Effector memory CD8-positive, alpha-beta T cell (primary cell): ENCODE results near the gene SV2A.
"Not testable (repeated sequence)": the region's sequence is repeated elsewhere in the genome, so short reads cannot be mapped to it uniquely, and the experiment has no call there.

Source experiments
- ATAC-seq: fragments of 150-1000 bp; cut with Tn5 transposase; replicated peaks from 2 replicates; pipeline ENCODE4 v1.10.0; 2021; ENCODE audit warnings: mild to moderate bottlenecking, moderate library complexity
- DNase-seq, 3 experiments: peaks; one replicate each; pipeline ENCODE4 v3.0.0; 2021
- H3K27ac Mint-ChIP-seq, 2 donors: one replicate each; pipeline ENCODE4 v1.8.0; 2022; ENCODE audit warnings: mild to moderate bottlenecking in 2 of 2, mixed read lengths in 2 of 2, moderate library complexity in 2 of 2
- H3K27me3 Mint-ChIP-seq, 2 donors: one replicate each; pipeline ENCODE4 v1.8.0; 2022; ENCODE audit warnings: mixed read lengths in 2 of 2
- H3K36me3 Mint-ChIP-seq: one replicate; pipeline ENCODE4 v1.8.0; 2022; ENCODE audit warnings: mild to moderate bottlenecking, moderate library complexity, mixed read lengths; ENCODE audit not compliant: insufficient read depth
- H3K4me1 Mint-ChIP-seq, 2 donors: one replicate each; pipeline ENCODE4 v1.8.0; 2022; ENCODE audit warnings: low read depth in 2 of 2, mixed read lengths in 2 of 2
- H3K4me3 Mint-ChIP-seq, 2 donors: one replicate each; pipeline ENCODE4 v1.8.0; 2022; ENCODE audit warnings: mild to moderate bottlenecking in 2 of 2, mixed read lengths in 2 of 2, moderate library complexity in 2 of 2
- H3K9me3 Mint-ChIP-seq, 2 donors: one replicate each; pipeline ENCODE4 v1.8.0; 2022; ENCODE audit warnings: mixed read lengths in 2 of 2
- total RNA-seq, 9 experiments: gene quantifications; one replicate each; lab custom pipeline; 2026; lab: John Stamatoyannopoulos, UW

Gene SV2A
- 4.7 to 10.8 (median 8.7) reads per million in 9 experiments for total RNA-seq

- Mint-ChIP-seq H3K27ac (peak within 1 kb of the TSS; percentile 65 to 75), H3K4me3 (peak within 1 kb of the TSS; percentile 79 to 83), H3K9me3 (no peaks in the 10 kb centered on the region), H3K36me3 (peaks cover 7% of the 10 kb centered on the region), H3K4me1 (peaks cover 17% of the 10 kb centered on the region in 2 donors), H3K27me3 (peaks cover 0 to 19% of the 10 kb centered on the region in 2 donors)
- no peak for DNase-seq
- peak; percentile 75 for ATAC-seq
These were observed at the start of gene SV2A for GRCh38 chr1:149917571-149918144. Gene SV2A (minus strand): TSS chr1:149917844. CDS start chr1:149913840, 4,004 bp downstream.

- Mint-ChIP-seq H3K4me3 (no peak overlapping the region), H3K4me1 (peaks cover 4 to 10% of the 10 kb centered on the region in 2 donors), H3K27ac (no peak overlapping the region), H3K36me3 (peaks cover 35% of the 10 kb centered on the region), H3K27me3 (no peaks in the 10 kb centered on the region), H3K9me3 (no peaks in the 10 kb centered on the region)
- DNase-seq, result no peak
- ATAC-seq, result no peak
These were observed 49.4 kb upstream of the SV2A start for GRCh38 chr1:149967041-149967440.

GRCh38 chr1:149966405-149966804, 48.8 kb upstream of the SV2A start:
- H3K27me3 Mint-ChIP-seq, result no peaks in the 10 kb centered on the region
- H3K4me1 Mint-ChIP-seq, result peaks cover 4 to 12% of the 10 kb centered on the region in 2 donors
- DNase-seq (no peak), ATAC-seq (no peak)
- H3K4me3 Mint-ChIP-seq, result no peak overlapping the region
- H3K36me3 Mint-ChIP-seq, result peaks cover 33% of the 10 kb centered on the region
- H3K27ac Mint-ChIP-seq, result no peak overlapping the region
- no peaks in the 10 kb centered on the region for H3K9me3 Mint-ChIP-seq

- H3K4me1 Mint-ChIP-seq, result peaks cover 4 to 12% of the 10 kb centered on the region in 2 donors
- no peaks in the 10 kb centered on the region for H3K9me3 Mint-ChIP-seq
- H3K4me3 Mint-ChIP-seq, result no peak overlapping the region
- peak overlapping the region in 1 of 2 donors; percentile 9 for H3K27ac Mint-ChIP-seq
- H3K36me3 Mint-ChIP-seq, result peaks cover 28% of the 10 kb centered on the region
- ATAC-seq (no peak), DNase-seq (no peak)
- H3K27me3 Mint-ChIP-seq, result no peaks in the 10 kb centered on the region
These were observed 47.8 kb upstream of the SV2A start for GRCh38 chr1:149965440-149965839.

GRCh38 chr1:149963358-149963757, 45.7 kb upstream of the SV2A start:
- H3K4me1 Mint-ChIP-seq, result peaks cover 4 to 12% of the 10 kb centered on the region in 2 donors
- H3K27me3 Mint-ChIP-seq, result no peaks in the 10 kb centered on the region
- H3K4me3 Mint-ChIP-seq, result no peak overlapping the region
- peaks cover 28% of the 10 kb centered on the region for H3K36me3 Mint-ChIP-seq
- no peak for DNase-seq
- ATAC-seq, result no peak
- no peak overlapping the region for H3K27ac Mint-ChIP-seq
- no peaks in the 10 kb centered on the region for H3K9me3 Mint-ChIP-seq

GRCh38 chr1:149962736-149963135, 45.1 kb upstream of the SV2A start:
- peak overlapping the region in 1 of 2 donors; percentile 11 for H3K27ac Mint-ChIP-seq
- peaks cover 27% of the 10 kb centered on the region for H3K36me3 Mint-ChIP-seq
- no peaks in the 10 kb centered on the region for H3K9me3 Mint-ChIP-seq
- peaks cover 4 to 12% of the 10 kb centered on the region in 2 donors for H3K4me1 Mint-ChIP-seq
- ATAC-seq (no peak), DNase-seq (no peak)
- no peaks in the 10 kb centered on the region for H3K27me3 Mint-ChIP-seq
- no peak overlapping the region for H3K4me3 Mint-ChIP-seq

- Mint-ChIP-seq H3K27me3 (no peaks in the 10 kb centered on the region), H3K36me3 (peaks cover 27% of the 10 kb centered on the region), H3K27ac (peak overlapping the region in 1 of 2 donors; percentile 11)
These were observed 44.5 kb upstream of the SV2A start for GRCh38 chr1:149962039-149962647.

GRCh38 chr1:149957548-149957947, 39.9 kb upstream of the SV2A start:
- not testable (repeated sequence) for H3K36me3 Mint-ChIP-seq, H3K9me3 Mint-ChIP-seq, H3K27me3 Mint-ChIP-seq

More at GRCh38 chr1:149962039-149962647, 44.5 kb upstream of the SV2A start:
- DNase-seq (peak; percentile 33 to 44 (median 44)), ATAC-seq (peak; percentile 77)
- Mint-ChIP-seq H3K4me1 (peaks cover 4 to 12% of the 10 kb centered on the region in 2 donors), H3K9me3 (no peaks in the 10 kb centered on the region), H3K4me3 (no peak overlapping the region)

GRCh38 chr1:149949911-149950310, 32.3 kb upstream of the SV2A start:
- no peak for ATAC-seq
- Mint-ChIP-seq H3K27ac (peak overlapping the region in 1 of 2 donors; percentile 59), H3K4me3 (no peak overlapping the region), H3K4me1 (no peaks in the 10 kb centered on the region), H3K9me3 (no peaks in the 10 kb centered on the region), H3K36me3 (peaks cover 33% of the 10 kb centered on the region), H3K27me3 (no peaks in the 10 kb centered on the region)
- no peak for DNase-seq

More at GRCh38 chr1:149957548-149957947, 39.9 kb upstream of the SV2A start:
- not testable (repeated sequence) for H3K4me3 Mint-ChIP-seq, DNase-seq, H3K27ac Mint-ChIP-seq, H3K4me1 Mint-ChIP-seq, ATAC-seq

GRCh38 chr1:149945206-149945605, 27.6 kb upstream of the SV2A start:
- H3K4me1 Mint-ChIP-seq, result peaks cover 0 to 4% of the 10 kb centered on the region in 2 donors
- H3K27me3 Mint-ChIP-seq, result no peaks in the 10 kb centered on the region
- no peak overlapping the region for H3K27ac Mint-ChIP-seq
- ATAC-seq, result no peak
- H3K36me3 Mint-ChIP-seq, result peaks cover 30% of the 10 kb centered on the region
- no peak overlapping the region for H3K4me3 Mint-ChIP-seq
- H3K9me3 Mint-ChIP-seq, result no peaks in the 10 kb centered on the region
- DNase-seq, result no peak

GRCh38 chr1:149942885-149943284, 25.2 kb upstream of the SV2A start:
- Mint-ChIP-seq H3K27me3 (no peaks in the 10 kb centered on the region), H3K27ac (peak overlapping the region; percentile 2 to 62), H3K36me3 (peaks cover 15% of the 10 kb centered on the region), H3K4me3 (no peak overlapping the region), H3K4me1 (peaks cover 8 to 13% of the 10 kb centered on the region in 2 donors), H3K9me3 (no peaks in the 10 kb centered on the region)
- no peak for ATAC-seq
- no peak for DNase-seq

- DNase-seq (no peak), ATAC-seq (no peak)
- Mint-ChIP-seq H3K27ac (no peak overlapping the region), H3K4me3 (no peak overlapping the region), H3K4me1 (peaks cover 15% of the 10 kb centered on the region in 2 donors), H3K9me3 (no peaks in the 10 kb centered on the region), H3K36me3 (peaks cover 14% of the 10 kb centered on the region), H3K27me3 (no peaks in the 10 kb centered on the region)
These were observed 24.6 kb upstream of the SV2A start for GRCh38 chr1:149942207-149942606.

- ATAC-seq (no peak), DNase-seq (no peak)
- H3K4me3 Mint-ChIP-seq, result peak overlapping the region in 1 of 2 donors; percentile 21
- H3K9me3 Mint-ChIP-seq, result no peaks in the 10 kb centered on the region
- peaks cover 15 to 16% of the 10 kb centered on the region in 2 donors for H3K4me1 Mint-ChIP-seq
- no peaks in the 10 kb centered on the region for H3K36me3 Mint-ChIP-seq
- H3K27me3 Mint-ChIP-seq, result no peaks in the 10 kb centered on the region
- H3K27ac Mint-ChIP-seq, result peak overlapping the region in 1 of 2 donors; percentile 60
These were observed 22.8 kb upstream of the SV2A start for GRCh38 chr1:149940427-149940826.

- not testable (repeated sequence) for H3K27me3 Mint-ChIP-seq, H3K9me3 Mint-ChIP-seq, ATAC-seq, DNase-seq, H3K36me3 Mint-ChIP-seq
- Mint-ChIP-seq H3K4me1 (peaks cover 13 to 16% of the 10 kb centered on the region in 2 donors), H3K4me3 (peak overlapping the region in 1 of 2 donors; percentile 19), H3K27ac (peak overlapping the region; percentile 56 to 69)
These were observed 21.0 kb upstream of the SV2A start for GRCh38 chr1:149938668-149939003.
